GM18517 (cell line): Measurements from ENCODE around the gene SLC12A7.

Source experiments
- ATAC-seq: cut with Tn5 transposase; IDR thresholded peaks from one replicate; pipeline ENCODE4 v1.9.1; 2021; ENCODE audit warnings: mild to moderate bottlenecking, moderate library complexity; ENCODE audit not compliant: unreplicated experiment

SLC12A7 gene

GRCh38 chr5:1054018-1054798, 57.7 kb downstream of the SLC12A7 start:
- ATAC-seq = no peak

- ATAC-seq = no peak
Observed at GRCh38 chr5:1053391-1054017, 58.4 kb downstream of the SLC12A7 start.

- no peak for ATAC-seq
Observed at GRCh38 chr5:1052641-1053390, 59.0 kb downstream of the SLC12A7 start.

GRCh38 chr5:1052076-1052475, 59.8 kb downstream of the SLC12A7 start:
- ATAC-seq = no peak

- no peak for ATAC-seq
Observed at GRCh38 chr5:1051366-1051720, 60.5 kb downstream of the SLC12A7 start.

- no peak for ATAC-seq
Observed at GRCh38 chr5:1050423-1051365, 61.2 kb downstream of the SLC12A7 start.

GRCh38 chr5:1048861-1049838, 62.7 kb downstream of the SLC12A7 start:
- ATAC-seq = no peak

GRCh38 chr5:1048162-1048721, 63.6 kb downstream of the SLC12A7 start:
- no peak for ATAC-seq

GRCh38 chr5:1047332-1047965, 64.4 kb downstream of the SLC12A7 start:
- ATAC-seq = no peak

GRCh38 chr5:1045960-1046560, 65.8 kb downstream of the SLC12A7 start:
- ATAC-seq = no peak

- ATAC-seq = no peak
Observed at GRCh38 chr5:1044117-1044516, 67.7 kb downstream of the SLC12A7 start.

GRCh38 chr5:1043327-1043726, 68.5 kb downstream of the SLC12A7 start:
- ATAC-seq = no peak

GRCh38 chr5:1042626-1043025, 69.2 kb downstream of the SLC12A7 start:
- no peak for ATAC-seq

GRCh38 chr5:1041225-1042143, 70.4 kb downstream of the SLC12A7 start:
- ATAC-seq = no peak

- no peak for ATAC-seq
Observed at GRCh38 chr5:1040571-1040970, 71.3 kb downstream of the SLC12A7 start.

- no peak for ATAC-seq
Observed at GRCh38 chr5:1039706-1040260, 72.1 kb downstream of the SLC12A7 start.

- ATAC-seq = no peak
Observed at GRCh38 chr5:1039210-1039548, 72.7 kb downstream of the SLC12A7 start.
